ENCODE measurements around the gene EGFR.

GRCh38 chr7:55198634-55199392, 180.0 kb downstream of the EGFR start:
- no peak for TF ChIP-seq CTCF (IDR thresholded peaks at IDR 0.05)
- no peak for TF ChIP-seq EP300 (IDR thresholded peaks at IDR 0.05)
- TF ChIP-seq POLR2A (IDR thresholded peaks at IDR 0.05) = no peak
- TF ChIP-seq POLR2AphosphoS5 (IDR thresholded peaks at IDR 0.05) = no peak

All from sigmoid colon (tissue), 4 donors.